ENCODE measurements around the gene TFE3.

Gene TFE3
- total RNA-seq, result 45.4 to 56.3 reads per million in 2 experiments

GRCh38 chrX:49043220-49043986 is at the start of gene TFE3:
TSS of gene TFE3 (minus strand) at chrX:49043357. CDS start at chrX:49043226, 131 bp downstream.
- peak; percentile 92 for DNase-seq (ENCODE audit: low read depth)

- no peak for DNase-seq (ENCODE audit: low read depth)
Measured at GRCh38 chrX:49089553-49089952, 46.4 kb upstream of the TFE3 start.

- no peak for DNase-seq (ENCODE audit: low read depth)
Measured at GRCh38 chrX:49082271-49082871, 39.2 kb upstream of the TFE3 start.

- DNase-seq (ENCODE audit: low read depth), result peak; percentile 57
Measured at GRCh38 chrX:49079489-49080428, 36.6 kb upstream of the TFE3 start, which contains the start of gene WDR45. TSS of gene WDR45 (minus strand) at chrX:49079887. CDS start at chrX:49078095, 1,792 bp downstream.

GRCh38 chrX:49077941-49078340 is 34.8 kb upstream of the TFE3 start:
- DNase-seq (ENCODE audit: low read depth), result no peak

- DNase-seq (ENCODE audit: low read depth), result no peak
Measured at GRCh38 chrX:49075347-49075746, 32.2 kb upstream of the TFE3 start.

GRCh38 chrX:49073601-49074575 is 30.7 kb upstream of the TFE3 start, which contains the start of gene PRAF2:
TSS of gene PRAF2 (minus strand) at chrX:49074002. CDS start at chrX:49073987, 15 bp downstream.
- DNase-seq (ENCODE audit: low read depth), result peak; percentile 82

GRCh38 chrX:49072712-49073095 is 29.5 kb upstream of the TFE3 start:
- DNase-seq (ENCODE audit: low read depth), result no peak

- no peak for DNase-seq (ENCODE audit: low read depth)
Measured at GRCh38 chrX:49071877-49072711, 28.9 kb upstream of the TFE3 start.

GRCh38 chrX:49070988-49071387 is 27.8 kb upstream of the TFE3 start:
- no peak for DNase-seq (ENCODE audit: low read depth)

- DNase-seq (ENCODE audit: low read depth), result no peak
Measured at GRCh38 chrX:49069038-49069437, 25.9 kb upstream of the TFE3 start.

- no peak for DNase-seq (ENCODE audit: low read depth)
Measured at GRCh38 chrX:49067285-49068120, 24.3 kb upstream of the TFE3 start.

- DNase-seq (ENCODE audit: low read depth), result no peak
Measured at GRCh38 chrX:49066690-49067089, 23.5 kb upstream of the TFE3 start.

- no peak for DNase-seq (ENCODE audit: low read depth)
Measured at GRCh38 chrX:49066278-49066677, 23.1 kb upstream of the TFE3 start.

GRCh38 chrX:49064735-49065134 is 21.6 kb upstream of the TFE3 start:
- DNase-seq (ENCODE audit: low read depth), result no peak

GRCh38 chrX:49064303-49064702 is 21.1 kb upstream of the TFE3 start:
- no peak for DNase-seq (ENCODE audit: low read depth)

GRCh38 chrX:49063715-49064114 is 20.6 kb upstream of the TFE3 start:
- no peak for DNase-seq (ENCODE audit: low read depth)

- no peak for DNase-seq (ENCODE audit: low read depth)
Measured at GRCh38 chrX:49061916-49062315, 18.8 kb upstream of the TFE3 start.

- no peak for DNase-seq (ENCODE audit: low read depth)
Measured at GRCh38 chrX:49061490-49061889, 18.3 kb upstream of the TFE3 start.

All from T follicular helper cell (primary cell).